A549 (cell line): ENCODE measurements around the gene ATAD2B. TPM values are rescaled to one million over a fixed set of nuclear protein-coding genes. Genes with fewer than 3 reads are reported as not detected.

Experiments used
- ATAC-seq, 2 experiments: fragments of 200-7000 bp in 1 of 2; fragments of >200 bp in 1 of 2; cut with Nextera tagmentation in 1 of 2; cut with Tn5 transposase in 1 of 2; 3 replicates each; pipeline versions ENCODE4 v1.8.0 to v1.9.1; 2018 to 2020; ENCODE audit warnings: mild to moderate bottlenecking in 1 of 2, moderate library complexity in 1 of 2
- CTCF ChIA-PET: fragments of 300-600 bp; sonication (Branson Sonifier 250); formaldehyde crosslinking; extraction: SDS; loops from one replicate; lab custom pipeline; 2021; ENCODE audit warnings: antibody characterized with exemption, inconsistent platforms; lab: Yijun Ruan, JAX
- POLR2A ChIA-PET: fragments of 350-600 bp; formaldehyde crosslinking; extraction: SDS; loops from one replicate; lab custom pipeline; 2021; ENCODE audit warnings: antibody characterized with exemption, inconsistent platforms; lab: Yijun Ruan, JAX
- DNase-seq, 2 experiments: peaks; one replicate each; pipeline versions ENCODE4 v3.0.0 to v3.0.0-alpha.2; 2011 to 2016; ENCODE audit warnings: low read depth in 1 of 2, low spot score in 1 of 2
- FAIRE-seq: peaks from 2 replicates; lab custom pipeline; 2011; peaks lifted over from hg19 to GRCh38; lab: Jason Lieb, UNC
- H3K27ac ChIP-seq, 2 experiments: fragments of >200 bp; sonication (Bioruptor Twin); formaldehyde crosslinking; 3 replicates each; pipeline ENCODE4 v1.5.1; 2016 to 2017
- H3K4me1 ChIP-seq: fragments of >200 bp; sonication (Bioruptor Twin); formaldehyde crosslinking; 3 replicates; pipeline ENCODE4 v1.6.1; 2016
- H3K4me2 ChIP-seq: fragments of >200 bp; sonication (Bioruptor Twin); formaldehyde crosslinking; 3 replicates; pipeline ENCODE4 v1.6.1; 2016
- H3K4me3 ChIP-seq: fragments of >200 bp; sonication (Bioruptor Twin); formaldehyde crosslinking; 3 replicates; pipeline ENCODE4 v1.5.1; 2016
- H3K9me3 ChIP-seq: fragments of >200 bp; sonication (Bioruptor Twin); formaldehyde crosslinking; 3 replicates; pipeline ENCODE4 v1.6.1; 2016
- ATOH8 ChIP-seq: fragments of 250-450 bp; sonication (Bioruptor Pico); IDR thresholded peaks from 2 replicates; pipeline ENCODE4 v1.5.0; 2020; ENCODE audit warnings: low read depth, mild to moderate bottlenecking, moderate library complexity
- CBX8 ChIP-seq: fragments of 200-600 bp; sonication (generic); IDR thresholded peaks from 2 replicates; pipeline ENCODE4 v1.6.1; 2016
- CHD2 ChIP-seq: fragments of 150-350 bp; IDR thresholded peaks from 2 replicates; pipeline ENCODE4 v1.6.1; 2014; ENCODE audit warnings: low read length; ENCODE audit not compliant: partially characterized antibody
- CHD4 ChIP-seq: fragments of 200-600 bp; sonication (generic); IDR thresholded peaks from 2 replicates; pipeline ENCODE4 v1.6.1; 2016; ENCODE audit warnings: antibody characterized with exemption, mild to moderate bottlenecking, borderline replicate concordance
- FOSL2 ChIP-seq, 2 experiments: fragments of 450-650 bp in 1 of 2; fragments of >200 bp in 1 of 2; sonication (Bioruptor Twin) in 1 of 2; formaldehyde crosslinking; IDR thresholded peaks; 2 replicates each; pipeline versions ENCODE4 v1.5.0 to v1.6.1; 2016 to 2020; ENCODE audit warnings: mild to moderate bottlenecking in 1 of 2, moderate library complexity in 1 of 2
- FOXS1 ChIP-seq: fragments of 250-450 bp; sonication (Bioruptor Pico); IDR thresholded peaks from 2 replicates; pipeline ENCODE4 v1.5.0; 2020; ENCODE audit warnings: mild to moderate bottlenecking, moderate library complexity
- HDAC2 ChIP-seq: fragments of 200-600 bp; sonication (generic); IDR thresholded peaks from 2 replicates; pipeline ENCODE4 v1.6.1; 2016
- HES2 ChIP-seq: fragments of >200 bp; sonication (Bioruptor Twin); formaldehyde crosslinking; IDR thresholded peaks from 2 replicates; pipeline ENCODE4 v1.6.1; 2016
- HEYL ChIP-seq: fragments of 250-450 bp; sonication (Bioruptor Pico); IDR thresholded peaks from 2 replicates; pipeline ENCODE4 v1.8.0; 2021; ENCODE audit warnings: mild to moderate bottlenecking, moderate library complexity
- JUN ChIP-seq, 2 experiments: fragments of >200 bp; sonication (Bioruptor Twin); formaldehyde crosslinking; IDR thresholded peaks; 2 replicates in 1 of 2; 3 replicates in 1 of 2; pipeline ENCODE4 v1.6.1; 2016 to 2017
- JUNB ChIP-seq: fragments of >200 bp; sonication (Bioruptor Twin); formaldehyde crosslinking; IDR thresholded peaks from 2 replicates; pipeline ENCODE4 v1.6.1; 2016
- MAZ ChIP-seq: fragments of 150-350 bp; IDR thresholded peaks from 2 replicates; pipeline ENCODE4 v1.6.1; 2014; ENCODE audit warnings: antibody characterized with exemption, low read depth, low read length, borderline replicate concordance
- NFE2L2 ChIP-seq: fragments of 150-350 bp; conservative IDR thresholded peaks from 2 replicates; pipeline ENCODE4 v1.6.1; 2014; ENCODE audit warnings: low read length
- PHF8 ChIP-seq: fragments of 200-600 bp; sonication (generic); IDR thresholded peaks from 2 replicates; pipeline ENCODE4 v1.6.1; 2016; ENCODE audit warnings: low read depth, mild to moderate bottlenecking, antibody characterized with exemption, moderate library complexity, borderline replicate concordance
- POLR2AphosphoS2 ChIP-seq: conservative IDR thresholded peaks from 2 replicates; pipeline ENCODE4 v1.6.1; 2012; ENCODE audit warnings: low read length, improper control_type of control experiment, inconsistent platforms
- RCOR1 ChIP-seq: fragments of 150-350 bp; IDR thresholded peaks from 2 replicates; pipeline ENCODE4 v1.6.1; 2014; ENCODE audit warnings: antibody characterized with exemption, low read length, low read depth
- SMC3 ChIP-seq: fragments of >200 bp; sonication (Bioruptor Twin); formaldehyde crosslinking; IDR thresholded peaks from 3 replicates; pipeline ENCODE4 v1.6.1; 2018; ENCODE audit warnings: inconsistent platforms
- WGBS: methylation state at CpG from one replicate; pipeline ENCODE4 v1.1.6; 2017; ENCODE audit errors: missing lambda C conversion rate; 5-methylcytosine and 5-hydroxymethylcytosine counted together
- polyA plus RNA-seq, 4 experiments: library from polyadenylated mRNA; depleted of rRNA in 3 of 4; stranded (reverse); fragments of >200 nt; fragmentation: RNase III in 1 of 4; extraction: RNeasy Plus Mini Kit Qiagen cat#74134 plus additional on column Dnase treatment in 1 of 4; gene quantifications; 2 replicates in 3 of 4; 3 replicates in 1 of 4; pipeline ENCODE4 v1.2.3, GENCODE V29; 2011 to 2017
- TF ChIP-seq, protein P1 (sequence below): fragments of >200 bp; sonication (Bioruptor Twin); formaldehyde crosslinking; IDR thresholded peaks from 3 replicates; pipeline ENCODE4 v1.5.1; 2016
- TF ChIP-seq, protein P2 (sequence below): IDR thresholded peaks from 2 replicates; pipeline ENCODE4 v1.6.1; 2012; ENCODE audit warnings: low read depth, borderline replicate concordance

Gene ATAD2B
- polyA plus RNA-seq, 2 of the 4 experiments (the other 2 are of a cell fraction): 5.4 to 13.1 TPM

DNA sequence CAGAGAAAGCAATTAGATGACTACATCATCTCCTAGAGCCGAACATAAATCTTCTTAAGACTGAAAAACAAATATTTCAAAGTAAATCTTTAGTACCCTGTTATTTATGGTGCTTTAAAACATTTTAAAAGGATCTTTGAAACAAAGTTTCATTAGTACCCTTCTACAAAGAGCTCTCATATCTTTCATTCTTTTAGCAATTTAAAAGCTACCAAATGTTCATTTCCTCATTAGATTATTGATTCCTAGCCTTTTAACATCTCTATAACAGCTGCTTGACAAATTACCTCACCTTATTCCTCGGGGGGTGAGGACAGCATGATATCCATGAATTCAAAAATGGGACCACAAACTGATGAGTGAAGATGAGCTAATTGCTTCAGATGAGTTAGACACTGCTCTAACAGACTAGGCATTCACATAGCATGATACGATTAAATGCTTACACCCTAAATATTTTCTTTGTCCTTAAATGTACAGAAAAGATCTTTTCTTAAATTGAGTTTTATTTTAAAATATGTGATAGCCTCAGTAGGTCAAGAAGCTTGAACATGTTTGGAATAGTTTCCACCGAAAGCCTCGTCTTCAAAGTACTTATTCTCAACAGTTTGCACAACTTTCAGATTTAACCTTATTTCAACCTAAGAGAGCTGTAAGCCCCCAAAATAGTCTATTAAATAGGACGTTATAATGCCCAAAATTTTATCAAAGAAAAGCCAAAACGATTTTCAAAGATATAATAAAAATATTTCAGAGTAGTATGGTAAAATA, 2.1 kb downstream of the ATAD2B start:
- Histone ChIP-seq H3K4me2 (peak overlapping the region; percentile 83), H3K4me3 (no peak overlapping the region; the same call in 1 of the 3 replicates), H3K27ac (no peak overlapping the region), H3K4me1 (peaks cover 20% of the 10 kb centered on the region; the same call in 2 of the 3 replicates), H3K9me3 (no peaks in the 10 kb centered on the region)
- TF ChIP-seq MAZ: no peak
- DNase-seq (no peak), FAIRE-seq (no peak), ATAC-seq (no peak)
- CTCF ChIA-PET: interaction anchor here (0.9 to 6.4 kb wide), 12 partner anchors 10 to 159 kb away, joined by 3 to 90 read pairs (median 6); partner anchors contain the start of genes SF3B6 and TP53I3
- WGBS: 46% methylated on average over 7 of the region's 7 CpGs
- POLR2A ChIA-PET: interaction anchor here (4.8 to 4.9 kb wide), 2 partner anchors 152 to 158 kb away, joined by 72 to 99 read pairs; partner anchors contain the start of genes SF3B6 and TP53I3

DNA sequence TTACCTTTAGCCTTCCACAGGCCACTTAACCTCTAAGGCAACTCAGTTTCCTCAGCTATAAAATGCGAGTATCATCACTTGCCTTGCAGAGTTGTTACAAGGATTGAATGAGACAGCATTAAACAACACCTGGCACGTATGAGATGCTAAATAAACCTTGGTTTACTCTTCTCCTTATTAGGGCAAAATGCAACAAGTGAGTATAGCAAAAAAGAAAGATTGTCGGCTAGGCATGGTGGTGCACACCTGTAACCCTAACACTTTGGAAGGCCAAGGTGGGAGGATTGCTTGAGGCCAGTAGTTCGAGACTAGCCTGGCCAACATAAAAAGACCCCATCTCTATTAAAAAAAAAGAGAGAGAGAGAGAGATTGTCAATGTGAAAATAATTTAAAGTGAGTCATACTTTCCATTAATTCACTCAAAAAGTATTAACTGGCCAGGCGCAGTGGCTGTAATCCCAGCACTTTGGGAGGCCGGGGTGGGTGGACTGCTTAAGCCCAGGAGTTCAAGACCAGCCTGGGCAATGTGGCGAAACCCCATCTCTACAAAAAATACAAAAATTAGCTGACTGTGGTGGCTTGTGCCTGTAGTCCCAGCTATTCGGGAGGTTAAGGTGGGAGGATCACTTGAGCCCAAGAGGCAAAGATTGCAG, 8.0 kb downstream of the ATAD2B start:
- peaks cover 18% of the 10 kb centered on the region for H3K4me1 ChIP-seq
- WGBS: 90% methylated on average over 8 of the region's 8 CpGs
- ChIA-PET POLR2A (no interaction called here), CTCF (interaction anchor here (1.0 to 3.5 kb wide), 3 partner anchors 8 to 166 kb away, joined by 3 to 19 read pairs (median 5); partner anchors contain the start of genes ATAD2B and TP53I3)
- TF ChIP-seq, protein P1, sequence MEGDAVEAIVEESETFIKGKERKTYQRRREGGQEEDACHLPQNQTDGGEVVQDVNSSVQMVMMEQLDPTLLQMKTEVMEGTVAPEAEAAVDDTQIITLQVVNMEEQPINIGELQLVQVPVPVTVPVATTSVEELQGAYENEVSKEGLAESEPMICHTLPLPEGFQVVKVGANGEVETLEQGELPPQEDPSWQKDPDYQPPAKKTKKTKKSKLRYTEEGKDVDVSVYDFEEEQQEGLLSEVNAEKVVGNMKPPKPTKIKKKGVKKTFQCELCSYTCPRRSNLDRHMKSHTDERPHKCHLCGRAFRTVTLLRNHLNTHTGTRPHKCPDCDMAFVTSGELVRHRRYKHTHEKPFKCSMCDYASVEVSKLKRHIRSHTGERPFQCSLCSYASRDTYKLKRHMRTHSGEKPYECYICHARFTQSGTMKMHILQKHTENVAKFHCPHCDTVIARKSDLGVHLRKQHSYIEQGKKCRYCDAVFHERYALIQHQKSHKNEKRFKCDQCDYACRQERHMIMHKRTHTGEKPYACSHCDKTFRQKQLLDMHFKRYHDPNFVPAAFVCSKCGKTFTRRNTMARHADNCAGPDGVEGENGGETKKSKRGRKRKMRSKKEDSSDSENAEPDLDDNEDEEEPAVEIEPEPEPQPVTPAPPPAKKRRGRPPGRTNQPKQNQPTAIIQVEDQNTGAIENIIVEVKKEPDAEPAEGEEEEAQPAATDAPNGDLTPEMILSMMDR: no peak
- TF ChIP-seq HEYL (no peak), HES2 (no peak), CBX8 (no peak)
- no peak for FAIRE-seq
- no peak overlapping the region for H3K4me3 ChIP-seq
- no peak overlapping the region for H3K27ac ChIP-seq
- no peak for DNase-seq
- H3K9me3 ChIP-seq: no peaks in the 10 kb centered on the region
- no peak for ATAC-seq
- no peak overlapping the region for H3K4me2 ChIP-seq

GRCh38 chr2:23916727-23917405, 10.1 kb downstream of the ATAD2B start:
- Histone ChIP-seq H3K4me1 (peaks cover 18% of the 10 kb centered on the region), H3K4me3 (no peak overlapping the region), H3K9me3 (no peaks in the 10 kb centered on the region), H3K4me2 (peak overlapping the region; percentile 43), H3K27ac (0 out of 6 replicates have a peak overlapping the region, but pooled peaks of 1 of the 2 experiments have one; percentile 22)
- FAIRE-seq (no peak), DNase-seq (no peak), ATAC-seq (peak; percentile 42 to 68; a peak in 3 of 6 replicates)
- 58% methylated on average over 3 of the region's 3 CpGs for WGBS
- ChIA-PET CTCF (interaction anchor here (3.5 kb wide), 1 partner anchor 11 kb away, joined by 19 read pairs; the partner anchor contains the start of gene ATAD2B), POLR2A (no interaction called here)
- no peak for TF ChIP-seq SMC3
- no peak for TF ChIP-seq JUNB
- no peak for TF ChIP-seq RCOR1
- no peak for TF ChIP-seq MAZ
- no peak for TF ChIP-seq ATOH8
- TF ChIP-seq, protein P2, sequence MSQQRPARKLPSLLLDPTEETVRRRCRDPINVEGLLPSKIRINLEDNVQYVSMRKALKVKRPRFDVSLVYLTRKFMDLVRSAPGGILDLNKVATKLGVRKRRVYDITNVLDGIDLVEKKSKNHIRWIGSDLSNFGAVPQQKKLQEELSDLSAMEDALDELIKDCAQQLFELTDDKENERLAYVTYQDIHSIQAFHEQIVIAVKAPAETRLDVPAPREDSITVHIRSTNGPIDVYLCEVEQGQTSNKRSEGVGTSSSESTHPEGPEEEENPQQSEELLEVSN: no peak
- TF ChIP-seq PHF8: no peak
- no peak for TF ChIP-seq FOXS1 (CRISPR knock-in tag)
- TF ChIP-seq HDAC2: no peak
- TF ChIP-seq CBX8: no peak
- no peak for TF ChIP-seq NFE2L2
- no peak for TF ChIP-seq CHD2
- TF ChIP-seq FOSL2 (IDR thresholded peaks at IDR 0.05): no peak
- TF ChIP-seq FOSL2 (CRISPR knock-in tag; IDR thresholded peaks at IDR 0.05): no peak
- TF ChIP-seq HEYL: no peak
- no peak for TF ChIP-seq JUN (IDR thresholded peaks at IDR 0.05)
- TF ChIP-seq POLR2AphosphoS2: no peak
- no peak for TF ChIP-seq CHD4
